ENCODE results near the gene GJA1. TPM values are rescaled to one million over a fixed set of nuclear protein-coding genes. Genes with fewer than 3 reads are reported as not detected.
"Not testable (repeated sequence)": the region's sequence is repeated elsewhere in the genome, so short reads cannot be mapped to it uniquely, and the experiment has no call there.

GJA1 gene
- total RNA-seq (2016; rRNA removed; fragmentation: Illumina TruSeq; extraction: Trizol): not detected in 2 replicates
- not detected in 2 replicates for total RNA-seq (2016; cell fraction: cytosol; rRNA removed; fragmentation: Illumina TruSeq; extraction: Trizol; ENCODE audit: low read depth)
- not detected in 2 replicates for total RNA-seq (2016; cell fraction: insoluble cytoplasmic fraction; rRNA removed; fragmentation: Illumina TruSeq; extraction: Trizol)
- total RNA-seq (2016; cell fraction: membrane; rRNA removed; fragmentation: Illumina TruSeq; extraction: Trizol): not detected in 2 replicates
- total RNA-seq (2016; cell fraction: nucleus; rRNA removed; fragmentation: Illumina TruSeq; extraction: Trizol): not detected in 2 replicates
- polyA plus RNA-seq (2011; rRNA removed): 0.03 TPM in 1 of 2 replicates, not detected in the other
- polyA plus RNA-seq (2011; cell fraction: cytosol; rRNA removed): not detected in 2 replicates
- polyA plus RNA-seq (2011; cell fraction: nucleus; rRNA removed): 0.03 and 0.08 TPM in 2 replicates
- polyA plus RNA-seq (2012): not detected in 2 replicates
- polyA plus RNA-seq (2016; cell fraction: cytosol; fragmentation: Illumina TruSeq; extraction: Trizol; ENCODE audit: low read depth): not detected in 2 replicates
- not detected in 2 replicates for polyA plus RNA-seq (2016; cell fraction: insoluble cytoplasmic fraction; fragmentation: Illumina TruSeq; extraction: Trizol; ENCODE audit: low read depth)
- polyA plus RNA-seq (2016; cell fraction: membrane; fragmentation: Illumina TruSeq; extraction: Trizol; ENCODE audit: low read depth): not detected in 2 replicates
- not detected in 2 replicates for polyA plus RNA-seq (2016; cell fraction: nucleus; fragmentation: Illumina TruSeq; extraction: Trizol; ENCODE audit: insufficient read depth, low read depth)
- not detected in 2 replicates for polyA minus RNA-seq (2011; rRNA and poly(A)+ RNA removed; ENCODE audit: low replicate concordance)
- polyA minus RNA-seq (2011; cell fraction: cytosol; rRNA and poly(A)+ RNA removed): not detected in 2 replicates
- not detected in 2 replicates for polyA minus RNA-seq (2011; cell fraction: nucleus; rRNA and poly(A)+ RNA removed)
- Bru-seq, nascent RNA: percentile 7 among the genes with signal in this experiment
- not detected for BruChase-seq, experiment 1, labeled RNA remaining after a 6-hour chase
- not detected for BruChase-seq, experiment 2, labeled RNA remaining after a 2-hour chase
- long read RNA-seq, experiment 1: 0 reads
- long read RNA-seq, experiment 2: 0 reads

- H4K20me1 ChIP-seq (ENCODE audit: insufficient read depth, low read length): no peaks in the 10 kb centered on the region
- DNase-seq (ENCODE audit: low spot score): no peak
- H3K9me3 ChIP-seq (ENCODE audit: low read length): no peaks in the 10 kb centered on the region
- no peak within 1 kb of the TSS for H3K9ac ChIP-seq (ENCODE audit: insufficient read depth, low read depth, low read length)
- H3K27ac ChIP-seq (ENCODE audit: extremely low read length, insufficient read depth, low read length): no peak within 1 kb of the TSS
- H3K27me3 ChIP-seq (ENCODE audit: control insufficient read depth in 1 of 2, insufficient read depth in 2 of 2, low read length in 2 of 2): peaks cover 0 to 25% of the 10 kb centered on the region in 2 experiments; a peak in 3 of 5 replicates
- in situ Hi-C loops (cut with HindIII; ENCODE audit: extremely low pct_ligation_motif_present, low pct_unique_long_range_greater_than_20kb): loop anchor here (10.0 kb wide), 1 partner anchor 409 kb away; no protein-coding TSS in a partner anchor
- intact Hi-C loops (cut with micrococcal nuclease; ENCODE audit: unreplicated experiment): no loop called here
- H3K4me2 ChIP-seq (ENCODE audit: low read depth, low read length): no peak within 1 kb of the TSS
- H3K79me2 ChIP-seq (ENCODE audit: insufficient read depth, low read length): no peaks in the 10 kb centered on the region
- peaks cover 6% of the 10 kb centered on the region for H3K4me1 ChIP-seq (ENCODE audit: insufficient read depth, low read length)
- no peaks in the 10 kb centered on the region for H3K36me3 ChIP-seq (replicated peaks in 1 of 2; ENCODE audit: control insufficient read depth in 1 of 2, insufficient read depth in 2 of 2, low read length in 2 of 2)
- TF ChIP-seq MAFF (IDR thresholded peaks at IDR 0.05; ENCODE audit: low read depth, low read length) (peak; percentile 2), ZMAT3 (CRISPR knock-in tag; conservative IDR thresholded peaks at IDR 0.05) (no peak), MAFK (conservative IDR thresholded peaks at IDR 0.05 in 1 of 2, IDR thresholded peaks at IDR 0.05 in 1 of 2; ENCODE audit: low read length in 2 of 2) (peak; percentile 47 to 54; a peak in 2 of 4 replicates)
- no peak for FAIRE-seq
- ChIA-PET POLR2A (no interaction called here), CTCF (ENCODE audit: low intra/inter-chr PET ratio, low total read pairs) (no interaction called here)
- H2AFZ ChIP-seq (ENCODE audit: low read length): no peak within 1 kb of the TSS
- no TSS peak for BruUV-seq (replicated peaks)
- no peak within 1 kb of the TSS for H3K4me3 ChIP-seq (replicated peaks in 1 of 3; ENCODE audit: insufficient read depth in 1 of 3, low read depth in 2 of 3, low read length in 3 of 3)
- ATAC-seq: no peak
- 9% methylated on average over 5 of the region's 5 CpGs for whole genome bisulfite sequencing (ENCODE audit: low lambda C conversion rate)
Observed at GRCh38 chr6:121435444-121436069, at the start of gene GJA1. GJA1 (plus strand) TSS chr6:121435646; CDS start chr6:121446848, 11,202 bp downstream.

DNA sequence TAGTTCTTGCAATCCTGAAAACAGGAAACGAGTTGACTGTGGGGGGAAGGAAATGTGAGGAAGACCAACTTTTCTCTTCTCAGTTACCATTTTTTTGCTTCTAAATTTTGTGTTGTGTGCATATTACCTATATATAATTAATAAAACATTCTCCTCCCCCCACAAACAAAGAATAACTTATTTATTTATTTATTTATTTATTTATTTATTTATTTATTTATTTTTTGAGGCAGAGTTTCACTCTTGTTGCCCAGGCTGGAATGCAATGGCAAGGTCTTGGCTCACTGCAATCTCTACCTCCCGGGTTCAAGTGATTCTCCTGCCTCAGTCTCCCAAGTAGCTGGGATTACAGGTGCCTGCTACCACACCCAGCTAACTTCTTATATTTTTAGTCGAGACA is 48.9 kb upstream of the GJA1 start:
- 4% methylated on average over 3 of the region's 3 CpGs for WGBS (ENCODE audit: low lambda C conversion rate)
- H3K36me3 ChIP-seq (replicated peaks in 1 of 2; ENCODE audit: control insufficient read depth in 1 of 2, insufficient read depth in 2 of 2, low read length in 2 of 2); H3K9me3 ChIP-seq (ENCODE audit: low read length); H3K79me2 ChIP-seq (ENCODE audit: insufficient read depth, low read length); CTCF ChIA-PET (ENCODE audit: low intra/inter-chr PET ratio, low total read pairs); BruUV-seq (replicated peaks); ATAC-seq; FAIRE-seq; POLR2A ChIA-PET; H2AFZ ChIP-seq (ENCODE audit: low read length); H3K9ac ChIP-seq (ENCODE audit: insufficient read depth, low read depth, low read length); DNase-seq (ENCODE audit: low spot score); H3K27ac ChIP-seq (ENCODE audit: extremely low read length, insufficient read depth, low read length); H3K4me3 ChIP-seq (replicated peaks in 1 of 3; ENCODE audit: insufficient read depth in 1 of 3, low read depth in 2 of 3, low read length in 3 of 3); H3K4me1 ChIP-seq (ENCODE audit: insufficient read depth, low read length); H3K4me2 ChIP-seq (ENCODE audit: low read depth, low read length); H3K27me3 ChIP-seq (ENCODE audit: control insufficient read depth in 1 of 2, insufficient read depth in 2 of 2, low read length in 2 of 2); in situ Hi-C loops (cut with HindIII; ENCODE audit: extremely low pct_ligation_motif_present, low pct_unique_long_range_greater_than_20kb); intact Hi-C loops (cut with micrococcal nuclease; ENCODE audit: unreplicated experiment); H4K20me1 ChIP-seq (ENCODE audit: insufficient read depth, low read length): not testable (repeated sequence)
